ENCODE measurements around the gene ATP6V0A1.

- TF ChIP-seq CTCF (IDR thresholded peaks at IDR 0.05) (no peak), POLR2A (IDR thresholded peaks at IDR 0.05) (no peak)
These were observed 18.5 kb downstream of the ATP6V0A1 start for GRCh38 chr17:42477173-42477572.
